Sciatic nerve (tissue), 2 donors: Measurements from ENCODE around the gene ZCWPW2. TPM values are rescaled to one million over a fixed set of nuclear protein-coding genes. Genes with fewer than 3 reads are reported as not detected.
A peak's percentile ranks its signal among the peaks of the same experiment; 100 is the strongest.

Source experiments
- ATAC-seq: fragments of 200-7000 bp; cut with Tn5 transposase; one replicate; pipeline ENCODE4 v1.9.1; 2020; ENCODE audit warnings: mild to moderate bottlenecking, moderate library complexity
- DNase-seq: peaks from one replicate; pipeline ENCODE4 v3.0.0-alpha.2; 2020; ENCODE audit warnings: low spot score
- intact Hi-C: fragments of 100-400 bp; cut with DNase I; formaldehyde crosslinking; loops from one replicate; pipeline ENCODE4 v1.14.2; 2022
- total RNA-seq: library from RNA; stranded (reverse); fragmentation: NEBNext Ultra II Directional; extraction: Animal tissue kit (Norgen Biotek cat#: 25700); gene quantifications from one replicate; pipeline ENCODE4 v1.2.1, GENCODE V29; 2021
- donor health status: DM: no; HTN: no; CAD: no.
- donor health status: DM: no; HTN: no; CAD: no.

Gene ZCWPW2
- total RNA-seq, 1 donor from 2014 or later, result 3.3 TPM

- no peak for DNase-seq
- ATAC-seq, result no peak
- intact Hi-C loops, result no loop called here
These were observed 196.3 kb downstream of the ZCWPW2 start for GRCh38 chr3:28544831-28545230.

DNA sequence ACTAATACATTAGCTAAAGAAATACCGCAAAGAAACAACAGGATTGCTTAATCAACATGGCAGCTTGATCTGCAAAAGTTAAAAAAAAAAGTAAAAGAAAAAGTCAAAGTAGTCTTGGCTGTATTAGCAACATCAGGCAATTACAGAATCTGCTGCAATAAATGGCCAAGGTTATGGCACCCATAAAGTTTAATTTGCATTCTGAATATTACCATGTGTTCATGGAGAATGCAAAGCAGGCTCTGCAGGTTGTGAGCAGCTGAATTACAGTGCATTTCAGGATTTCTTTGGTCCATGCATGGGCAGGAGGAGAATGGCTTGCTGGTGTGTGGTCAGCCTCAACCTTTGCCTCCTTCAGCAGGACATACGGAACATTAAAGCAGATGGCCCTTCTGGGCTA, 199.2 kb downstream of the ZCWPW2 start:
- intact Hi-C loops, result no loop called here
- ATAC-seq (no peak), DNase-seq (no peak)

DNA sequence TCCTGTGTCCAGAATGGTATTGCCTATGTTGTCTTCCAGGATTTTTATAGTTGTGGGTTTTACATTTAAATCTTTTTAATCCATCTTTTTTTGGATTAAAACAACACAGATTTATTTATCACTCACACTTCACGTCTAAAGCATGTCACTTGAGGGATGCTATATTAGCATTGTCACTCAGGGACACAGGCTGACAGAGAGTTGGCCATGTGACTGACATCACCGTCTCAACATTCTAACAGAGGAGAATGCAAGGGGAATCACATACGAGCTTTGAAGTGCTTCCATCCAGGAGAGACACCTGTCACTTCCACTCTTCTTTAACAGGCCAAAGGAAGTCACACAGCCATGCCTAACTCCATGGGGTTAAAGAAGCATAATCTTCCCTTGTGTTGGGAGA, 204.7 kb downstream of the ZCWPW2 start:
- intact Hi-C loops, result no loop called here
- ATAC-seq (no peak), DNase-seq (no peak)

DNA sequence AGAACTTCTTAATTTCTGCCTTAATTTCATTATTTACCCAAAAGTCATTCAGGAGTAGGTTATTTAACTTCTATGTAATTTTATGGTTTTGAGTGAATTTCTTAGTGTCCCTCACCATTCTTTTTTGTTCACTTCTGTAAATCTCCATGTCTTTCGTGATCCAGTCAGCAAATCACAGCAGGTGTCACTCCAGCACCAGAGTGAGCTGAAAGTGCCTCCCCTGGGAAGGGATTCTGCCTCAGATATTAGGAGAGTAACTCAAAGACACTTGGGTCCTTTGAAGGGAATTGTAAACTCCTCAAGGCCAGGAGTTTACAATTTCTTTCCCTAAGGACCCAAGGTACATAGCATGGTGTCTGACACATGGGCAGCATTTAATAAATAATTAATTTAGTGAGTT, 207.7 kb downstream of the ZCWPW2 start:
- intact Hi-C loops, result no loop called here
- DNase-seq, result no peak
- ATAC-seq, result no peak

GRCh38 chr3:28564211-28564610, 215.7 kb downstream of the ZCWPW2 start:
- peak; percentile 36 for ATAC-seq
- intact Hi-C loops, result no loop called here
- DNase-seq, result no peak

DNA sequence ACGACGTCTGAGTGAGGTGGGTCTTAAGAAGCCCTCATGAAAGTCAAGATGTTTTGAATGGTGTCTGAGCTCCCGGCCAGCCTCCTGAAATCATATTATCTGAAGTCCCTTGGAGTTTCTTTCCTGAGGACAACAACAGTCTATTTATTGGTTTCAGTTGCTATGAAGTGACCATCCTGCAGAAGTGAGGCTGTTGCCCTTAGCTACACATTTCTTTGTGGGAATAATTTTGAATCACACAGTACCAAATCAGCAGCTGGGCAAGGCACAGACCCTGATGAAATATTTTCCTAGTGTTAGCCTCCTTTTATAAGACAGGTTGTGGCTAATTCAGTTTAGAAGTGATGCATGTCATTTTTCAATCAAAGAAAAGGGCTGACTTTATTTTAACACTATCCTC, 220.8 kb downstream of the ZCWPW2 start:
- intact Hi-C loops, result no loop called here

GRCh38 chr3:28574036-28574435, 225.5 kb downstream of the ZCWPW2 start:
- DNase-seq (no peak), ATAC-seq (no peak)
- intact Hi-C loops, result no loop called here

More for the DNA sequence above, 220.8 kb downstream of the ZCWPW2 start:
- ATAC-seq (no peak), DNase-seq (no peak)

DNA sequence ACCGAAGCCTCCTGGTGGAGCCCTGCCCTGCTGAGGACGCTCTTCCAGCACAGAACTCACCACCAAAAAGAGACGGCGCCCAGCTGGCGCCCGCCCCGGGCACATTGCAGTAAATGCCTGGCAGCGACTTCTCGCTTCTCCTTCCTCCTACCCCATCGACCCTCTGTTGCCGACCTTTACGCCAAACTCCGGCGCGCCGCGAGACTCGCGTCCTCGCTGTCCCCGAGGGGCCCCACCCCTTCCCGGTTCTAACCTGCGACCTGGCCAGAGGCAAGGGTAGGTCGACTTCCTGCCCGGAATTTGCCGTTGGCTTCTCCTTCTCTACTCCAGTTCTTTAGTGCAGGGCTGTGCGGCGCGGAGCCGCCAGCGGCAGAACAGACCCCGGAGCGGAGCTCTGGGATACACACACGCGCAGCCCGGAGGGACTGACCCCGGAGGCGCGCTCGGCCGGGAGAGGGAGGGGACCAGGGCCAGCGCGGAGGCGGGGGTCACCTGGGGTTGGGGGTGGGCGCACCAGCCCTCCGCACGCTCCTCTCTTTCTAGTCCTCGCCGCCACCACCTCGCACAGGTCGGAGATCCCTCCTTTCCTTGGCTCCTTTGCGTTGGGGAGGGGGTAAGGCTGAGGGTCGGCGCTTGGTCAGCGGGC, 226.7 kb downstream of the ZCWPW2 start:
- DNase-seq, result no peak
- peak; percentile 58 for ATAC-seq
- intact Hi-C loops, result no loop called here

Other genes with a start within 250 kb of the ZCWPW2 start
- 17.0 TPM for gene CMC1, start 107.1 kb upstream of the ZCWPW2 start, total RNA-seq
- gene AZI2, start 103 bp downstream of the ZCWPW2 start, total RNA-seq, result 80.7 TPM